ENCODE results near the gene SSB. TPM values are rescaled to one million over a fixed set of nuclear protein-coding genes. Genes with fewer than 3 reads are reported as not detected.
A peak's percentile ranks its signal among the peaks of the same experiment; 100 is the strongest.

The SSB gene
- total and polyA plus RNA-seq, 2 of the 13 experiments (the other 11 are each of a cell fraction or from before 2014, with no cell fraction given): 109 to 208 TPM

DNA sequence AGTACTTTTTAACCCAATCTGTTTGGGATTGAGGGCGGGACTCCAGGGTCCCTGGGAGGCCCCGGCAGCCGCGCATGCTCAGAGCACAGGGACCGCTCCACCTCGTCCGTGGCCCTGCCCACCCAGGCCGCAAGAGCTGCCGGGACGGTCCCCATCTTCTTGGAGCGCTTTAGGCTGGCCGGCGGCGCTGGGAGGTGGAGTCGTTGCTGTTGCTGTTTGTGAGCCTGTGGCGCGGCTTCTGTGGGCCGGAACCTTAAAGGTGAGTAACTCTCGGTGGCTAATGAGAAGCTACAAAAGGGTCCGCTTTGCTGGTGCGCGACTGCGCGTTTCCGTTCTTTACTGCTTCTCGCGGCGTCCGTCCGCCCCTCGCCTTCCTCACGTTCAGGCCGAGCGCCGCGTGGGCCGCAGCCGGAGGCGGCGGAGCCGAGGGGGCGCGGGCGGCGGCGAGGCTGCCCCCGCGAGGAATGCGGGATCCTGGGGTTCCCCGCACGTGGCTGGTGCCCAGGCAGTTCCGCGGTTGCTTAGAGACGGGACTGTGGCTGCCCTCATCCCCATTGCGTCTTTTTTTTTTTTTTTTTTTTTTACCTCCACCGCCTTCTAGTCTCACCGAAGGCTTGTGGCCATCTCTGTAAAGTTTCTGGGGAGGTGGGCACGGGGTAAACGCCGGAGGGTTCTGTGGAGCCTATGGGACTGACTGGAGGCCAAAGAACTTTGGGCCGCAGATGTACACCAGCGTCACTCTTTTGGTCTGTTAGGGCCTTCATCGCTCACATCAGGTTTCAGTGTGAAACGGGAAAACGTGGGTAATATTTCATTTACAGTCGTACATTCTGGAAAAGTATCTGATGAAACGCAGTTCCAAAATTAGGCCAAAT lies at the start of gene SSB (continued):
- TF ChIP-seq, protein P1, sequence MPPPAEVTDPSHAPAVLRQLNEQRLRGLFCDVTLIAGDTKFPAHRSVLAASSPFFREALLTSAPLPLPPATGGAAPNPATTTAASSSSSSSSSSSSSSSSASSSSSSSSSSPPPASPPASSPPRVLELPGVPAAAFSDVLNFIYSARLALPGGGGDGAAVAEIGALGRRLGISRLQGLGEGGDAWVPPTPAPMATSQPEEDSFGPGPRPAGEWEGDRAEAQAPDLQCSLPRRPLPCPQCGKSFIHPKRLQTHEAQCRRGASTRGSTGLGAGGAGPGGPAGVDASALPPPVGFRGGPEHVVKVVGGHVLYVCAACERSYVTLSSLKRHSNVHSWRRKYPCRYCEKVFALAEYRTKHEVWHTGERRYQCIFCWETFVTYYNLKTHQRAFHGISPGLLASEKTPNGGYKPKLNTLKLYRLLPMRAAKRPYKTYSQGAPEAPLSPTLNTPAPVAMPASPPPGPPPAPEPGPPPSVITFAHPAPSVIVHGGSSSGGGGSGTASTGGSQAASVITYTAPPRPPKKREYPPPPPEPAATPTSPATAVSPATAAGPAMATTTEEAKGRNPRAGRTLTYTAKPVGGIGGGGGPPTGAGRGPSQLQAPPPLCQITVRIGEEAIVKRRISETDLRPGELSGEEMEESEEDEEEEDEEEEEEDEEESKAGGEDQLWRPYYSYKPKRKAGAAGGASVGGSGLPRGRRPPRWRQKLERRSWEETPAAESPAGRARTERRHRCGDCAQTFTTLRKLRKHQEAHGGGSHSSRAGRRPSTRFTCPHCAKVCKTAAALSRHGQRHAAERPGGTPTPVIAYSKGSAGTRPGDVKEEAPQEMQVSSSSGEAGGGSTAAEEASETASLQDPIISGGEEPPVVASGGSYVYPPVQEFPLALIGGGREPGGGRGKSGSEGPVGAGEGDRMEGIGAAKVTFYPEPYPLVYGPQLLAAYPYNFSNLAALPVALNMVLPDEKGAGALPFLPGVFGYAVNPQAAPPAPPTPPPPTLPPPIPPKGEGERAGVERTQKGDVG (CRISPR knock-in tag; IDR thresholded peaks at IDR 0.05; ENCODE audit: borderline replicate concordance): peak; percentile 77; the same call in 1 of the 2 replicates
- TF ChIP-seq, protein P2, sequence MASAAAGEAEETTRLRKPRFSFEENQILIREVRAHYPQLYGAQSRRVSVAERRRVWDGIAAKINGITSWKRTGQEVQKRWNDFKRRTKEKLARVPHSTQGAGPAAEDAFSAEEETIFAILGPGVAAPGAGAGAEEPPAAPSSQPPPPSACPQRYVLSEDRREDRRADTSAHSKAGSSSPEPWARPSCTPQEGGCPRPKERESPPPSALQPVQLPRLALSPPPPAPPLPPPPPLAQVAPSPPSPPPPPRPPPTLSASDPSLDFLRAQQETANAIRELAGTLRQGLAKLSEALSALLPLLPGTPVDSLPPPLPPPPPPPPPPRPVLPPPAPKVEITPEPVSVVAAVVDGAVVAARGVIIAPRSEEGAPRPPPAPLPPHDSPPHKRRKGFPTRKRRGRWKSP (CRISPR knock-in tag; IDR thresholded peaks at IDR 0.05): peak; percentile 44; the same call in 1 of the 2 replicates
- TF ChIP-seq CENPT (CRISPR knock-in tag; IDR thresholded peaks at IDR 0.05; ENCODE audit: low read depth) (no peak), CCDC6 (CRISPR knock-in tag; IDR thresholded peaks at IDR 0.05) (peak; percentile 76; the same call in 1 of the 2 replicates), ZSCAN31 (CRISPR knock-in tag; IDR thresholded peaks at IDR 0.05; ENCODE audit: low read depth) (peak; percentile 83), TARDBP (CRISPR knock-in tag; IDR thresholded peaks at IDR 0.05) (peak; percentile 69; the same call in 1 of the 2 replicates), ZNF430 (CRISPR knock-in tag; IDR thresholded peaks at IDR 0.05) (peak; percentile 90), ZFP90 (CRISPR knock-in tag; IDR thresholded peaks at IDR 0.05; ENCODE audit: borderline replicate concordance) (0 out of 2 replicates have a peak, but pooled peaks have one; percentile 31), ARNT2 (CRISPR knock-in tag; IDR thresholded peaks at IDR 0.05; ENCODE audit: low read depth) (peak; percentile 71), IRF2 (CRISPR knock-in tag; IDR thresholded peaks at IDR 0.05) (peak; percentile 89)
- TF ChIP-seq, protein P3, sequence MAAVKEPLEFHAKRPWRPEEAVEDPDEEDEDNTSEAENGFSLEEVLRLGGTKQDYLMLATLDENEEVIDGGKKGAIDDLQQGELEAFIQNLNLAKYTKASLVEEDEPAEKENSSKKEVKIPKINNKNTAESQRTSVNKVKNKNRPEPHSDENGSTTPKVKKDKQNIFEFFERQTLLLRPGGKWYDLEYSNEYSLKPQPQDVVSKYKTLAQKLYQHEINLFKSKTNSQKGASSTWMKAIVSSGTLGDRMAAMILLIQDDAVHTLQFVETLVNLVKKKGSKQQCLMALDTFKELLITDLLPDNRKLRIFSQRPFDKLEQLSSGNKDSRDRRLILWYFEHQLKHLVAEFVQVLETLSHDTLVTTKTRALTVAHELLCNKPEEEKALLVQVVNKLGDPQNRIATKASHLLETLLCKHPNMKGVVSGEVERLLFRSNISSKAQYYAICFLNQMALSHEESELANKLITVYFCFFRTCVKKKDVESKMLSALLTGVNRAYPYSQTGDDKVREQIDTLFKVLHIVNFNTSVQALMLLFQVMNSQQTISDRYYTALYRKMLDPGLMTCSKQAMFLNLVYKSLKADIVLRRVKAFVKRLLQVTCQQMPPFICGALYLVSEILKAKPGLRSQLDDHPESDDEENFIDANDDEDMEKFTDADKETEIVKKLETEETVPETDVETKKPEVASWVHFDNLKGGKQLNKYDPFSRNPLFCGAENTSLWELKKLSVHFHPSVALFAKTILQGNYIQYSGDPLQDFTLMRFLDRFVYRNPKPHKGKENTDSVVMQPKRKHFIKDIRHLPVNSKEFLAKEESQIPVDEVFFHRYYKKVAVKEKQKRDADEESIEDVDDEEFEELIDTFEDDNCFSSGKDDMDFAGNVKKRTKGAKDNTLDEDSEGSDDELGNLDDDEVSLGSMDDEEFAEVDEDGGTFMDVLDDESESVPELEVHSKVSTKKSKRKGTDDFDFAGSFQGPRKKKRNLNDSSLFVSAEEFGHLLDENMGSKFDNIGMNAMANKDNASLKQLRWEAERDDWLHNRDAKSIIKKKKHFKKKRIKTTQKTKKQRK (IDR thresholded peaks at IDR 0.05; ENCODE audit: low read length): no peak
- TF ChIP-seq, protein P4, sequence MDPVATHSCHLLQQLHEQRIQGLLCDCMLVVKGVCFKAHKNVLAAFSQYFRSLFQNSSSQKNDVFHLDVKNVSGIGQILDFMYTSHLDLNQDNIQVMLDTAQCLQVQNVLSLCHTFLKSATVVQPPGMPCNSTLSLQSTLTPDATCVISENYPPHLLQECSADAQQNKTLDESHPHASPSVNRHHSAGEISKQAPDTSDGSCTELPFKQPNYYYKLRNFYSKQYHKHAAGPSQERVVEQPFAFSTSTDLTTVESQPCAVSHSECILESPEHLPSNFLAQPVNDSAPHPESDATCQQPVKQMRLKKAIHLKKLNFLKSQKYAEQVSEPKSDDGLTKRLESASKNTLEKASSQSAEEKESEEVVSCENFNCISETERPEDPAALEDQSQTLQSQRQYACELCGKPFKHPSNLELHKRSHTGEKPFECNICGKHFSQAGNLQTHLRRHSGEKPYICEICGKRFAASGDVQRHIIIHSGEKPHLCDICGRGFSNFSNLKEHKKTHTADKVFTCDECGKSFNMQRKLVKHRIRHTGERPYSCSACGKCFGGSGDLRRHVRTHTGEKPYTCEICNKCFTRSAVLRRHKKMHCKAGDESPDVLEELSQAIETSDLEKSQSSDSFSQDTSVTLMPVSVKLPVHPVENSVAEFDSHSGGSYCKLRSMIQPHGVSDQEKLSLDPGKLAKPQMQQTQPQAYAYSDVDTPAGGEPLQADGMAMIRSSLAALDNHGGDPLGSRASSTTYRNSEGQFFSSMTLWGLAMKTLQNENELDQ (CRISPR knock-in tag; IDR thresholded peaks at IDR 0.05; ENCODE audit: borderline replicate concordance): peak; percentile 64; the same call in 1 of the 2 replicates

Measured in HepG2 (cell line).